ENCODE measurements around the gene ZFYVE21.

ZFYVE21 gene

DNA sequence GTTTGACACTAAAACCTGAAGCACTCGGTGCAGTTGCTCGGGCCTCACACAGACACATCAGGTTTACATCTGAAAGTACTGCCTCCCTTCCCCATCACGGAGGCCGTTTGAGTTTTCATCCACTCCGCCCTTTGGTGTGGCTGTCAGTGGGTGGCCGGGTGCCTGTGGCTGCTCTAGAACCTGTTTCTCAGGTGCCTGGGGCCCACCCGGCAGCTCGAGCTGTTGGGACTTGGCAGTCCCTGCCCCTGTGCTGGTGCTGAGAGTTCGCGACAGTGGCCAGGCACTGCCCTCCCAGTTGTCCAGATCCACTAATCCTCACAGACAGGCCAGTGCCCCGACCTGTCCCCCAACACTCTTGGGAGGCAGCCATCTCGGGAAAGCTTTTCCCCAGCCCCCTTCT, 22.7 kb upstream of the ZFYVE21 start:
- no peak for DNase-seq

DNA sequence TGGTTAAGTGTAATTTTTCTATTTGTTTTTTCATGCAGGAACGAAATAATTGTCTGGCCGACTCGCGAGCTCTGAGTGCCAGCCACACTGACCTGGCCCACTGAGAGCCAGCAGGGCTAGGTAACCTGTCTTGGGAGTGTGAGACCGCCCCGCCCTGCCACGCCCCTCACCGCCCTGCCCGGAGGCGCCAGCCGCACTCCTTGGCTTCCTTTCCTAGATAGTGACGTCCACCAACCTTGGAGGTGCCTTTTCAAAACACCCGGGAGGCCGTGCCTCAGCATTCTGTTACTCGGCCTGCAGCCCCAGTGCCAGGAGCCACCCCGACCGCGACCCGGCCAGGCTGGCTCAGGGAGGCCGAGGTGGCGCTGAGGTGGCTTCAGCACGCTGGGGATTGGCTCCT, 22.1 kb upstream of the ZFYVE21 start:
- DNase-seq, result no peak

- no peak for DNase-seq
These were observed 21.0 kb upstream of the ZFYVE21 start for GRCh38 chr14:103694572-103695026.

GRCh38 chr14:103695296-103696069, 20.1 kb upstream of the ZFYVE21 start:
- no peak for DNase-seq

DNA sequence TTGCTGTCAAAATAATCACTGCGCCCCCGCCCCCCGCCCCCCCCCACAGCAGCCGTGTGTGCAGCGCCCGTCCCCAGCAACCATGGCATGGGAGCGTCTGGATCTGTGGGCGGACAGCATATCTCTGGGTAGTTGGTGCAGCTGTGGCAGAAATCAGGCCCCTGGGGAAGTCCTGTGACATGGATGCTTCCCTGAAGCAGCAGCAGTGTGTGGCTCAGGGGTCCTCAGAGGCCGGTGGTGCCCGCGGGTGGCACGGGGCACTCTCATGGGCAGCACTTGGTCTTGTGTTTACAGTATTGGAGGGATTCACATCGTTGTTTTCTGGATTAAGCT, 19.6 kb upstream of the ZFYVE21 start:
- no peak for DNase-seq

- DNase-seq, result no peak
These were observed 19.0 kb upstream of the ZFYVE21 start for GRCh38 chr14:103696466-103697071.

DNA sequence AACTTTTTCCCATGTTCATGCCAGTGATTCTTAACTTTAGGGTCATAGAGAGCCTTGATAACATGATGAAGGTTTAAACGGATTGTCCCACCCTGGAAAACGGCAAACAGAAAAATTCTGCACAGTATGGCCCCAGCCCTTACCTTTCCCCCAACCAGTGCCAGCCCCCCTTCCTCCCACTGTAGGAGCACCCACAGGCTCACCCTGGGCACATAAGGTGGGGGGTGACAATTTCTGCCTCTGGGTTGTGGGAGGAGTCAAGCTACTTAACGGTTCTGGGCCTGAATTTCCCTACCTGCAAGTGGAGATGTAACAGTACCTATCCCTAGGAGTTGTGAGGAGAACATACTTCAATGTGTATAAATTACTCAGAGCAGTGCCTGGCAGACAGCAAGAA, 18.4 kb upstream of the ZFYVE21 start:
- no peak for DNase-seq

DNA sequence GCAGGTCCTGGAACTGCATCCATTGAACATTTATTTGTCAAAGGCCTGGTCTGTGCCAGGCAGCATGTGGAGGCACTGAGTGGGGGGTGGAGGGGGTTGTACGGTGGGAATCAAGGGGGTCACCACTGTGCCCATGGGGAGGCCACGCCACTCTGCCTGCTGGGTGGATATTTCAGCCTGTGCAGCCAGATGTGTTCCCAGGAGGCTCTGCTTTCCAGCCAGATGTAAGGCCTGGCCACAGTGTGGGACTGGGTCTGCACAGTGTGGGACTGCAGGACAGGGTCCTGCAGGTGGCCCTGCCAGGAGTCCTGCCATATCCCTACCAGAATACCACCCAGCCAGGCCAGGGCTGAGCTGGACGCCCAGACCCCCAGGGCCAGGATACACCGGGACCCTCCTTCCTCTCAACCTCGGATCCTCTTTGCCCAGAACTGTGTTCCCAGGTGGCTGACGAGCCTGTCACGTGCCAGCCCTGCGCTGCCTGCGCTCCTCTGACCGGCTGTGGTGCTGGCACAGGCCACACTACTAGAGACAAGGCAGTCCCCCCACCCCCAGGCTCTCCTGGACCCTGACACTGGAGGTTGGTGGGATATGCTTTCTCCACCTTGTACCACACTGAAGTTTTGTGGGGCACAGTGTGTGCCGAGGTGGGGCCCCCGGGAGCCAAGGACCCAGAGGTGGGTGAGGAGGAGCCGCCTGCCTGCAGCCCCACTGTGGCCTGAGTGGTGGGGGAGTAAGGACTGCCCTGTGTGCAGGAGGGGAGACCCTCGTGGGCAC, 17.8 kb upstream of the ZFYVE21 start:
- no peak for DNase-seq

GRCh38 chr14:103698380-103699260, 17.0 kb upstream of the ZFYVE21 start:
- DNase-seq, result no peak

GRCh38 chr14:103699261-103699661, 16.3 kb upstream of the ZFYVE21 start:
- DNase-seq, result no peak

DNA sequence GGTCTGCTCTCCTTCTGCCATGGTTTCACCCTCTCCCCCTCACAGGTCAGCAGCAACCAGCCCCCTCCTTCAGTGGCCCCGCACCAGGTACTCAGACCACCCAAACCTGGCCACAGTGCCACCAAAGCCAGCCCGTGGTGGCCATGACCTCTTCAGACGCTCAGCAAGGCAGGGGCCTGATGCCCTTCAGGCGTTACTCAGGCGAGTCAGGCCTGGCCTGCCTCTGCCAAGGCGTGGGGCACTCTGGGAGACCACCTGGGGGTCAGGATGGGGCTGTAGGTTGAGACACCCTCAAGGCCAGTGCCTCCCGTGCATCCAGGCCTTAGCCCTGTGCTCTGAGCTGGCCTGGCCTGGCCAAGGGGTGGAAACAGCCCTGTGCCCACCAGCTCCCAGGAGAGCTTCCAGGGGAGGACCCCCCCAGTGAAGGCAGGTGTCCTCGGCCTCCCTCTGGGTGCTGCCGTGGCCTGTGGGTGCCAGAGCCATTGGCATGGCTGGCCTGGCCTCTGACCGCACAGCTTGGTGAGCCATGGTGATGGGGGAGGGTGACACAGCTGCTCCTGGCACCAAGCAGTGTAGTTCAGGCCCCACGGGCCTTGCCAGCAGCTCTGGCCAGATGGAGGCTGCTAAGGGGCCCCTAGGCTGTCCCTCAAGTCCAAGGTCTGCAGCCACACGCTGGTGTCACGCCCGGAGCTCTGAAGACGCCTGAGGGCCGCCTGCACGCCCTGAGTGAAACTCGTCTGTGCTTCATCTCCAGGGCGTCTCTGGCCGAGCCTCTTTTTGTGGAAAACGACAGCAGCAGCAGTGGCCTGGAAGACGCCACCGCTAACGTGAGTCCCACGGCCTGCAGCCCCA, 15.5 kb upstream of the ZFYVE21 start:
- no peak for DNase-seq

DNA sequence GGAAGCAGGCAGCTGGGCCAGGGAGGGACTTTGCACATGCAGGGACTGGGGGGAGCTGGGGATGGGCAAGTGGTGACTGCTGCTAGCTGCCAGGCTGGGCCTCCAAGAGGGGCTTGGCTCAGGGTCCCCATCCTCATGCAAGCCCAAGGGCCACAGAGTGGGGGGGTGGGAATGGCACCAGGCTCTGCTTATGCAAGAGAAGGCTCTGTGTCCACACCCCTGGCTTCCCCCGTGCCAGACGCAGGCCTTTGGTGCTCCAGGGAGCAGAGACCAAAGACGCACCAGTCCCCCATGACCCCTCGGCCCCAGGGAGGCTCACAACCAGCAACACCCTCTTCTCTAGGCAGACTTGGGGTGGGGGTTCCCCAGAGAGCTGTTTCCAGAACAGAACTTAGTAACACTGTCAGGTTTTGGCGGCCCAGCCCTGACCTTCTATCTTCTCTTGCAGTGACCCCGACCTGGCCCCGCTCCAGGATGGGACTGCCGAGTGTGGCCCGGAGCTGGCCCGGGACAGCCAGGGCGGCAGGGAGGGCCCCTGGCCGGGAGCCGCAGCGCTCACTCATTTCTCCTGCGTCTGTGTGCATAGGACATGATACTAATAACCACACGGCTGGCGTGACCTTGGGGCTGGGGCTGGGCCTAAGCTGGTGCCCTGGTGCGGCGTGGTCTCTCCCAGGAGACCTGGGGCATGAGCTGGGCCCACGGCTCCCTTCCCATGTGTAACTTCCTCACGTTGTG, 14.7 kb upstream of the ZFYVE21 start:
- DNase-seq, result no peak

DNA sequence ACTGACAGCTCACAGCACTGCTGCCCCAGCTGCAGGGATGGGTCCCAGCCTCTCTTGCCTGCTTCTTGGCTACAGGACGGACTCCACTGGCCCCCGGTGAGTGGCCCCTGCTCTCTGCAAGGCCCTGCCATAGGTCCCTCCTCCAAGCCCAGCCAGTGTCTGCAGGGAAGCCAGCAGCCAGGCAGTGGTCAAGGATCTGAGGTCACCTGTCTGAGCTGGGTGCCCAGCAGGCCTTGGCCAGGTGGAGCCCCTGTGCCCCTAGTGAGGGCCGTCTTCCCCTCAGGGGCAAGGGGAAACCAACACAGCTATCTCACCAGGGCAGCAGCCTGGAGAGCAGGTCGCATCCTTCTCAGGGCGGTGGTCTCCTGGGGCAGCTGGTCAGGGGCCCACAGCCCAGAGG, 13.5 kb upstream of the ZFYVE21 start:
- DNase-seq, result no peak

DNA sequence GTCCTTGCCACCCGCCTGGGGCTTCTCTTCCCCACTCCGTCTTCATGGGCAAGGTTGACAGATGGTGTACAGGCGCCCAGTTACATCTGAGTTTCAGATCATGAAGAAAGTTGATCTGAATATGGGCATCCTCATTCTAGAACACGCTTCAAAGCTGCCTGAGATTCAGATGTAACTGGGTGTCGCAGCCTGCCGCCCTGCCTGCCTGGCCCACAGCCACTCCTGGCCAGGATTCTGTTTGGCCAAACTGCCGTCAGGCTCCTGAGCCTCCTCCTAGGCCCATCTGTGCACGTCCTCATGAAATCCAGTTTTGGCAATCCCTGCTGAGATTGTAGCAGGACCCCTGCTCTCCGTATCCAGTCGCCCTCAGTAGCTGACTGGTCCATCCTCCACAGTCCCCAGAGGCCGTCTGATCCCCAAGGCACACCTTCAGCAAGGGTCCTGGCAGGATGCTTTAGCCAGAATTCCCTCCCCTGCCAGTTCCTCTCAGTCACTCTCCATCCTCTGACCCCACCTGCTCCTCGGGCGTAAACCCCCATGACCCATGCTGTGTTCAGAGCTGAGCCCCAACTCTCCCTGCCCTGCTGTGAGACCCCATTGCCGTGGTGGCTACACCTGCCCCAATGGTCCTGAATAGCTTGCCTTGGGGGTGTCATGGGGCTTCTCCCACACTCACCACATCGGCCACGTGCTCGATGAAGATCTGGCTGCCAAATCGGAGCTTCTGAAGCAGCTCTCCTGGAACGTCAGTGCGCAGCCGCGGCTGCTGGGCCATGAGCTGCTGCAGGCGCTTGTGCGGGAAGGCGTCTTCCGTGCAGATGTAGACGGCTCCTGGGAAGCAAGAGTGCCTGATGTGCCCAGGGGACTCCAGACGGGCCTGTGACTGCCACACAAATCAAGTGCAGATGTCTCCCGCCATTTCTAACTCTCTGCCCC, 12.8 kb upstream of the ZFYVE21 start:
- DNase-seq, result no peak

DNA sequence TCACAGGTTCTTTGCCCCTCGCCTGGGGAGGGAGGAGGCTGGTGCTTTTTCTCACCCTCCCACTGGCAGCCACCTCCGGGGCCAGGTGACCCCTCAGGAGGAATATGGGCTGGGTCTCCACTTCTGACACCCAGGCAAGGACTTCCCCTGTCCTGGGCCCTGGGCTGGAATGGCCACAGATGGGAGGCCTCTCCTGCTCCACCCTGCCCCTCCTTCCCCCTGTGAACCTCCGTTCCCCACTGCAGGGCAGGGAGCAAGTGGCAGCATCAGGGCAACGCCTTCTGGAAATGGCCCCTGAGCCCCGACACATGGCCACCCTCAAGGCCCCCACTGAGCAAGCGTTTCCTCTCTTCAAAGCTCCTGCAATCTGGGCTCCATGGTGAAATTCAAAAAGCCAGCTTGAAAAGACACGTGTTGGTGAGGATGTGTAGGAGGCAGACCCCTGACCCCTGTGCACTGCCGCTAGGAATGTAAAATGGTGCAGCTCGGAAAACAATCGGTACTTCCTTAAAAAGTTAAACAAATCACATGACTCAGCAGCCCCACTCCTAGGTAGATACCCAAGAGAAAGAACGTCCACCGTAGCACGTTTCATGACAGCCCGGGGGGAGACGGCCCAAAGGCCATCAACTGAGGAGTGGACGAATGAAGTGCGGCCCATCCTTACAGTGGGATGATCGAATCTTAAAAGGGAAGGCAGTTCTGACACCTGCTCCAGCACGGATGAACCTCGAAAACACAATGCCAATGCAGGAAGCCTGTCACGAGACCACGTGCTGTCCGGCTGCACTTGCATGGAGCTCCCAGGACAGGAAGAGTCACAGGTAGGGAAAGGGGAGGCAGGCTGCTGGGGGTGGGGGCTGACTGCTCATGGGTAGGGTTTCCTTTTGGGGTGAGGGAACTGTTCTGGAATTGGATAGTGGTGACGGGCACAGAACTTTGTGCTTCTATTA, 11.9 kb upstream of the ZFYVE21 start:
- no peak for DNase-seq

- DNase-seq, result no peak
These were observed 10.9 kb upstream of the ZFYVE21 start for GRCh38 chr14:103704708-103705107.

- no peak for DNase-seq
These were observed 10.5 kb upstream of the ZFYVE21 start for GRCh38 chr14:103705118-103705503.

GRCh38 chr14:103705504-103706284, 9.9 kb upstream of the ZFYVE21 start:
- no peak for DNase-seq

Measured in activated CD4-positive, alpha-beta T cell treated with anti-CD3 and anti-CD28 coated beads, Interleukin-2, amount 50 U/mL, for 1 hour (primary cell).